Loucy (cell line): ENCODE results near the gene NFKB1.

Experiments
- H2AFZ ChIP-seq: fragments of 200-600 bp; sonication (generic); 2 replicates; pipeline ENCODE4 v1.6.0; 2016; ENCODE audit warnings: antibody characterized with exemption, mild to moderate bottlenecking, low read length, moderate library complexity
- H3F3A ChIP-seq: fragments of 200-600 bp; 2 replicates; pipeline ENCODE4 v1.6.0; 2016; ENCODE audit warnings: antibody characterized with exemption, low read depth, mild to moderate bottlenecking
- H3K27me3 ChIP-seq: fragments of 200-600 bp; sonication (generic); 2 replicates; pipeline ENCODE4 v1.6.1; 2014; ENCODE audit warnings: low read length, mild to moderate bottlenecking; ENCODE audit not compliant: insufficient read depth, poor library complexity, severe bottlenecking
- H3K36me3 ChIP-seq: fragments of 200-600 bp; sonication (generic); 2 replicates; pipeline ENCODE4 v1.6.1; 2016; ENCODE audit warnings: low read length; ENCODE audit not compliant: insufficient read depth
- H3K4me1 ChIP-seq: fragments of 200-600 bp; sonication (generic); 2 replicates; pipeline ENCODE4 v1.5.1; 2014; ENCODE audit warnings: low read length, mild to moderate bottlenecking; ENCODE audit not compliant: insufficient read depth, poor library complexity, severe bottlenecking
- H3K4me2 ChIP-seq: fragments of 200-600 bp; sonication (generic); 2 replicates; pipeline ENCODE4 v1.6.0; 2014; ENCODE audit warnings: antibody characterized with exemption, low read length, low read depth, mild to moderate bottlenecking; ENCODE audit not compliant: poor library complexity, severe bottlenecking
- H3K4me3 ChIP-seq: fragments of 200-600 bp; sonication (generic); 2 replicates; pipeline ENCODE4 v1.5.1; 2014; ENCODE audit warnings: low read length, mild to moderate bottlenecking, mixed read lengths; ENCODE audit not compliant: poor library complexity, severe bottlenecking
- H3K79me2 ChIP-seq: fragments of 200-600 bp; sonication (generic); 2 replicates; pipeline ENCODE4 v1.6.1; 2014; ENCODE audit warnings: low read length; ENCODE audit not compliant: insufficient read depth
- H3K9ac ChIP-seq: fragments of 200-600 bp; sonication (generic); 2 replicates; pipeline ENCODE4 v1.6.0; 2014; ENCODE audit warnings: mild to moderate bottlenecking, low read depth, low read length, moderate library complexity; ENCODE audit not compliant: poor library complexity, severe bottlenecking
- H3K9me2 ChIP-seq: fragments of 200-600 bp; sonication (generic); replicated peaks from 2 replicates; pipeline ENCODE4 v1.6.1; 2016; ENCODE audit warnings: low read depth, low read length, mixed read lengths
- H3K9me3 ChIP-seq: fragments of 200-600 bp; sonication (generic); 2 replicates; pipeline ENCODE4 v1.6.1; 2014; ENCODE audit warnings: mild to moderate bottlenecking, antibody characterized with exemption, low read length, low read depth; ENCODE audit not compliant: insufficient read depth
- H4K20me1 ChIP-seq: fragments of 200-600 bp; sonication (generic); 2 replicates; pipeline ENCODE4 v1.6.0; 2014; ENCODE audit warnings: antibody characterized with exemption, low read length, mild to moderate bottlenecking; ENCODE audit not compliant: insufficient read depth, poor library complexity, severe bottlenecking
- CTCF ChIP-seq: fragments of 200-600 bp; sonication (generic); conservative IDR thresholded peaks from 2 replicates; pipeline ENCODE4 v1.5.1; 2014; ENCODE audit warnings: mild to moderate bottlenecking, antibody characterized with exemption, low read length
- EZH2phosphoT487 ChIP-seq: fragments of 200-600 bp; IDR thresholded peaks from 2 replicates; pipeline ENCODE4 v1.6.1; 2018; ENCODE audit warnings: antibody characterized with exemption, mild to moderate bottlenecking, moderate library complexity, borderline replicate concordance

Gene NFKB1

GRCh38 chr4:102551958-102552565, 50.9 kb downstream of the NFKB1 start:
- no peaks in the 10 kb centered on the region for H3K27me3 ChIP-seq
- H3K79me2 ChIP-seq: no peaks in the 10 kb centered on the region
- H3K4me2 ChIP-seq: no peak overlapping the region
- no peaks in the 10 kb centered on the region for H3F3A ChIP-seq
- H3K36me3 ChIP-seq: peaks cover 13% of the 10 kb centered on the region; the same call in 1 of the 2 replicates
- H3K9me2 ChIP-seq: no peaks in the 10 kb centered on the region
- no peak overlapping the region for H3K4me3 ChIP-seq
- H3K4me1 ChIP-seq: peaks cover 21% of the 10 kb centered on the region
- H3K9ac ChIP-seq: no peak overlapping the region
- H4K20me1 ChIP-seq: no peaks in the 10 kb centered on the region
- TF ChIP-seq CTCF (no peak), EZH2phosphoT487 (no peak)
- H2AFZ ChIP-seq: no peak overlapping the region
- no peaks in the 10 kb centered on the region for H3K9me3 ChIP-seq

GRCh38 chr4:102552781-102553180, 51.6 kb downstream of the NFKB1 start:
- Histone ChIP-seq H3K9ac (no peak overlapping the region), H2AFZ (no peak overlapping the region), H3K4me1 (peaks cover 21% of the 10 kb centered on the region), H3K9me2 (no peaks in the 10 kb centered on the region), H3K9me3 (no peaks in the 10 kb centered on the region), H3K36me3 (peaks cover 13% of the 10 kb centered on the region; the same call in 1 of the 2 replicates), H3K4me2 (no peak overlapping the region), H3K79me2 (no peaks in the 10 kb centered on the region), H3F3A (no peaks in the 10 kb centered on the region), H4K20me1 (no peaks in the 10 kb centered on the region), H3K27me3 (no peaks in the 10 kb centered on the region), H3K4me3 (no peak overlapping the region)
- no peak for TF ChIP-seq EZH2phosphoT487
- no peak for TF ChIP-seq CTCF

- Histone ChIP-seq H3K4me2 (no peak overlapping the region), H3K27me3 (no peaks in the 10 kb centered on the region), H2AFZ (no peak overlapping the region), H3K36me3 (peaks cover 9% of the 10 kb centered on the region; the same call in 1 of the 2 replicates), H3K79me2 (no peaks in the 10 kb centered on the region), H3K9me2 (no peaks in the 10 kb centered on the region), H3F3A (no peaks in the 10 kb centered on the region), H3K9me3 (no peaks in the 10 kb centered on the region), H4K20me1 (no peaks in the 10 kb centered on the region), H3K4me3 (no peak overlapping the region), H3K4me1 (peaks cover 21% of the 10 kb centered on the region), H3K9ac (no peak overlapping the region)
- no peak for TF ChIP-seq CTCF
- no peak for TF ChIP-seq EZH2phosphoT487
Measured at GRCh38 chr4:102553982-102554381, 52.8 kb downstream of the NFKB1 start.
